Kidney (tissue), 22 donors: ENCODE data around the gene GNAS. TPM values are rescaled to one million over a fixed set of nuclear protein-coding genes. Genes with fewer than 3 reads are reported as not detected.

Source experiments
- DNase-seq, 5 donors: peaks; one replicate each; pipeline ENCODE4 v3.0.0-alpha.2; 2013 to 2020
- FAIRE-seq: peaks from 2 replicates; lab custom pipeline; 2012; peaks lifted over from hg19 to GRCh38; lab: Jason Lieb, UNC
- H3K27ac ChIP-seq, 2 donors: one replicate each; pipeline ENCODE4 v1.7.0; 2013; ENCODE audit warnings: low read depth in 2 of 2, low read length in 2 of 2, inconsistent platforms in 1 of 2
- H3K27me3 ChIP-seq: one replicate; pipeline ENCODE4 v1.7.1; 2013; ENCODE audit warnings: low read length, inconsistent platforms; ENCODE audit not compliant: control insufficient read depth, insufficient read depth
- H3K36me3 ChIP-seq, 3 donors: one replicate each; pipeline versions ENCODE4 v1.7.0 to v1.7.1; 2013; ENCODE audit warnings: low read length in 3 of 3, control low read depth in 1 of 3, inconsistent platforms in 1 of 3; ENCODE audit not compliant: insufficient read depth in 3 of 3, control insufficient read depth in 2 of 3
- H3K4me1 ChIP-seq, 3 donors: one replicate each; pipeline versions ENCODE4 v1.7.0 to v1.7.1; 2013; ENCODE audit warnings: low read length in 3 of 3, inconsistent platforms in 1 of 3, low read depth in 1 of 3; ENCODE audit not compliant: control insufficient read depth in 2 of 3, insufficient read depth in 2 of 3
- H3K4me3 ChIP-seq, 3 donors: one replicate each; pipeline versions ENCODE4 v1.7.0 to v1.8.1; 2013; ENCODE audit warnings: low read length in 3 of 3, control low read depth in 1 of 3, inconsistent platforms in 1 of 3
- H3K9ac ChIP-seq, 3 donors: one replicate each; pipeline versions ENCODE4 v1.7.0 to v1.7.1; 2013; ENCODE audit warnings: low read length in 3 of 3, control low read depth in 1 of 3, inconsistent platforms in 1 of 3
- H3K9me3 ChIP-seq, 3 donors: one replicate each; pipeline versions ENCODE4 v1.7.0 to v1.7.1; 2013; ENCODE audit warnings: low read length in 3 of 3, control low read depth in 1 of 3, inconsistent platforms in 1 of 3; ENCODE audit not compliant: control insufficient read depth in 2 of 3, insufficient read depth in 1 of 3
- intact Hi-C: fragments of 100-400 bp; cut with DNase I; formaldehyde crosslinking; loops from one replicate; pipeline ENCODE4 v1.11.1; 2022
- long read RNA-seq, 10 donors: library from polyadenylated mRNA in 1 of 10; unstranded in 1 of 10; transcript quantifications; one replicate each; pipeline ENCODE4 v2.0.0 and lab custom pipeline, GENCODE V29; 2021 to 2026
- polyA plus RNA-seq: library from polyadenylated mRNA; stranded (reverse); fragments of 350-450 nt; fragmentation: Illumina TruSeq; extraction: RNeasy Lipid Tissue Mini Kit (QIAGEN cat#74804); gene quantifications from one replicate; pipeline ENCODE4 v1.2.3, GENCODE V29; 2014; ENCODE audit warnings: low read depth, low replicate concordance; ENCODE audit not compliant: insufficient read depth
- total RNA-seq: library from RNA; stranded (reverse); fragmentation: NEBNext Ultra II Directional; extraction: Animal tissue kit (Norgen Biotek cat#: 25700); gene quantifications from one replicate; pipeline ENCODE4 v1.2.1, GENCODE V29; 2021
- TF ChIP-seq, protein P1 (sequence below): IDR thresholded peaks from 3 replicates; pipeline ENCODE4 v1.5.1; 2012; ENCODE audit warnings: mild to moderate bottlenecking, moderate library complexity, borderline replicate concordance; ENCODE audit not compliant: insufficient read depth; ENCODE audit errors: extremely low read depth
- donor health status: control.
- donor health status: control.
- donor health status: control.
- donor health status: control.
- donor health status: control.
- donor health status: DM: yes; HTN: yes; CAD: no.
- donor health status: Normal renal cell carcinoma (clear cell type).

Gene GNAS
- 792 TPM for total RNA-seq
- polyA plus RNA-seq, result 867 TPM
- long read RNA-seq, donor 1, full-length matches to known transcripts, result 413 of 1,189 reads
- long read RNA-seq, donor 1, partial matches to known transcripts, result 740 of 1,189 reads
- long read RNA-seq, donor 1, other reads (novel, unspliced or antisense), result 36 of 1,189 reads
- long read RNA-seq, donor 2, full-length matches to known transcripts, result 362 of 1,434 reads
- long read RNA-seq, donor 2, partial matches to known transcripts, result 1,072 of 1,434 reads
- long read RNA-seq, donor 2, other reads (novel, unspliced or antisense), result 0 of 1,434 reads
- long read RNA-seq, donor 3, full-length matches to known transcripts, result 435 of 1,503 reads
- long read RNA-seq, donor 3, partial matches to known transcripts, result 1,061 of 1,503 reads
- long read RNA-seq, donor 3, other reads (novel, unspliced or antisense), result 7 of 1,503 reads
- long read RNA-seq, donor 4, full-length matches to known transcripts, result 295 of 788 reads
- long read RNA-seq, donor 4, partial matches to known transcripts, result 480 of 788 reads
- long read RNA-seq, donor 4, other reads (novel, unspliced or antisense), result 13 of 788 reads
- long read RNA-seq, donor 5, full-length matches to known transcripts, result 14 of 103 reads
- long read RNA-seq, donor 5, partial matches to known transcripts, result 89 of 103 reads
- long read RNA-seq, donor 5, other reads (novel, unspliced or antisense), result 0 of 103 reads
- long read RNA-seq, donor 6, transcript GNAS-201 (12 exons, 1,866 nt), result minor isoform, 41 of 484 reads
- long read RNA-seq, donor 6, transcript GNAS-231 (2 exons, 493 nt), result minor isoform, 18 of 484 reads
- long read RNA-seq, donor 6, transcript GNAS-232 (10 exons, 1,839 nt), result minor isoform, 5 of 484 reads
- long read RNA-seq, donor 6, transcript GNAS-210 (13 exons, 1,972 nt), result major isoform, 42 of 484 reads
- long read RNA-seq, donor 6, partial matches to known transcripts, result 349 of 484 reads
- long read RNA-seq, donor 6, other reads (novel, unspliced or antisense), result 11 of 484 reads
- long read RNA-seq, donor 7, transcript GNAS-201 (12 exons, 1,866 nt), result minor isoform, 138 of 999 reads
- long read RNA-seq, donor 7, transcript GNAS-210 (13 exons, 1,972 nt), result major isoform, 339 of 999 reads
- long read RNA-seq, donor 7, transcript GNAS-211 (12 exons, 1,931 nt), result minor isoform, 315 of 999 reads
- long read RNA-seq, donor 7, transcript GNAS-207 (13 exons, 1,975 nt), result minor isoform, 61 of 999 reads
- long read RNA-seq, donor 7, partial matches to known transcripts, result 30 of 999 reads
- long read RNA-seq, donor 7, other reads (novel, unspliced or antisense), result 56 of 999 reads
- long read RNA-seq, donor 8, full-length matches to known transcripts, result 404 of 1,091 reads
- long read RNA-seq, donor 8, partial matches to known transcripts, result 678 of 1,091 reads
- long read RNA-seq, donor 8, other reads (novel, unspliced or antisense), result 9 of 1,091 reads
- long read RNA-seq, donor 9, full-length matches to known transcripts, result 218 of 531 reads
- long read RNA-seq, donor 9, partial matches to known transcripts, result 308 of 531 reads
- long read RNA-seq, donor 9, other reads (novel, unspliced or antisense), result 5 of 531 reads
- long read RNA-seq, donor 10, full-length matches to known transcripts, result 307 of 952 reads
- long read RNA-seq, donor 10, partial matches to known transcripts, result 633 of 952 reads
- long read RNA-seq, donor 10, other reads (novel, unspliced or antisense), result 12 of 952 reads

DNA sequence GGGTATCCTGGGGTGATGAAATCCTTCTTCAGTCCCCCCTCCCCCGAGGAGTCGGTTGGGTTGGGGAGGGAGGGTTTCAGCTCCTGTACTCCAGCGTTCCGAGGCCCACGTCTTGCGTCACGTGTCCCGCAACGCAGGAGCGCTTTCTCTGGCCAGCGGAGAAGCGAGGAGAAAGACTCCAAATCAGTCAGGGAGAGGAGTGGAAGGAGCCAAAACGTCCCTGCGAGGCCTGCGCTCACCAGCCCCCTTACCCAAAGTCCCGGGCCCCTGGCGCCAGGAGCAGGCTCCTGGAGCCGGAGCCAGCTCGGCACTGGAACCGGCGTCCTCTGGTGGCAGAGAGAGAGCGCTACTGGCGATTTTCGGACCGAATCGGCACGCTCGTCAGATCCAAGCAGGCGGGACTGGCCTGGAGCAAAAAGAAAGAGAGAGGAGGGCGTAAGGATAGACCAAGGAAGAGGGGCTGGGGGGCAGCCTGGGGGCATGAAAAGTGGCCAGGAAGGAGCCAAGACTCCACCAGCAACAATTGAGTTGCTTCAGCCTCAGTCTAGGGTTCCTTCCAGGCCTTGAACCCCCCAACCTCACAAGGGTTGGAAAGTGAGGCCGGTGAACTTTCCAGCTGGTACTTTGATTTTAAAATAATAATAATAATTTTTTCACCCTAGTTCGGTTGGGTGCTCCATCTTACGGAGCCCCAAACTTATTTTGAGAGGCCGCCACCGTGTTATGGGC, at the start of gene GNAS:
Gene GNAS (plus strand): TSS at position 174 of the 729 bp plus-strand sequence.
- Histone ChIP-seq H3K27me3 (no peaks in the 10 kb centered on the region), H3K36me3 (no peaks in the 10 kb centered on the region), H3K9ac (no peak within 1 kb of the TSS), H3K4me3 (peak within 1 kb of the TSS in 1 of 3 donors; percentile 47), H3K4me1 (no peaks in the 10 kb centered on the region), H3K27ac (no peak within 1 kb of the TSS), H3K9me3 (no peaks in the 10 kb centered on the region)
- TF ChIP-seq, protein P1, sequence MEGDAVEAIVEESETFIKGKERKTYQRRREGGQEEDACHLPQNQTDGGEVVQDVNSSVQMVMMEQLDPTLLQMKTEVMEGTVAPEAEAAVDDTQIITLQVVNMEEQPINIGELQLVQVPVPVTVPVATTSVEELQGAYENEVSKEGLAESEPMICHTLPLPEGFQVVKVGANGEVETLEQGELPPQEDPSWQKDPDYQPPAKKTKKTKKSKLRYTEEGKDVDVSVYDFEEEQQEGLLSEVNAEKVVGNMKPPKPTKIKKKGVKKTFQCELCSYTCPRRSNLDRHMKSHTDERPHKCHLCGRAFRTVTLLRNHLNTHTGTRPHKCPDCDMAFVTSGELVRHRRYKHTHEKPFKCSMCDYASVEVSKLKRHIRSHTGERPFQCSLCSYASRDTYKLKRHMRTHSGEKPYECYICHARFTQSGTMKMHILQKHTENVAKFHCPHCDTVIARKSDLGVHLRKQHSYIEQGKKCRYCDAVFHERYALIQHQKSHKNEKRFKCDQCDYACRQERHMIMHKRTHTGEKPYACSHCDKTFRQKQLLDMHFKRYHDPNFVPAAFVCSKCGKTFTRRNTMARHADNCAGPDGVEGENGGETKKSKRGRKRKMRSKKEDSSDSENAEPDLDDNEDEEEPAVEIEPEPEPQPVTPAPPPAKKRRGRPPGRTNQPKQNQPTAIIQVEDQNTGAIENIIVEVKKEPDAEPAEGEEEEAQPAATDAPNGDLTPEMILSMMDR, result peak; percentile 47
- intact Hi-C loops, result no loop called here
- FAIRE-seq, result no peak
- peak; percentile 74 to 85 (median 78) for DNase-seq

DNA sequence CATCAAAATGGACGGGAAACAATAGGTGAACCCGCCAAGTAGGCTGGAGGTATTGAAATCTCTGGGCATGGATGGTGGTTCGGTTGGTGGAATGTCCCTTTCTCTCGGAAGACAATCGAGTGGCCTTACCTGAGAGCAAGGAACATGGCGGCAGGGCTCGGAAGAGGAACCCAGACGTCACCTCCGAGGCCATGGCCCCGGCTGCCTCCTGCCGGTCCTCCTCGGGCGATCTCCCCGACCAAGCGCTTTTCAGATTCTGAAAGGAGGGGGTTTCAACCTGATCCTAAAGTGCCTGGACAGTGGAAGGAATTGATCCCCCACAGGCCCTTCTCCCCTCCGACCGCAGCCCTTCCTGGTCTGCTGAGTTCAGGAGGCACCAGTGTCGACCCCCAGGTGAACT, 49.0 kb upstream of the GNAS start:
- no peak overlapping the region for H3K9ac ChIP-seq
- no peak overlapping the region for H3K27ac ChIP-seq
- no peaks in the 10 kb centered on the region for H3K27me3 ChIP-seq
- no peaks in the 10 kb centered on the region for H3K4me1 ChIP-seq
- DNase-seq (no peak), FAIRE-seq (no peak)
- H3K4me3 ChIP-seq, result no peak overlapping the region
- no peaks in the 10 kb centered on the region for H3K36me3 ChIP-seq
- intact Hi-C loops, result no loop called here
- TF ChIP-seq, protein P1, result no peak
- H3K9me3 ChIP-seq, result no peaks in the 10 kb centered on the region

DNA sequence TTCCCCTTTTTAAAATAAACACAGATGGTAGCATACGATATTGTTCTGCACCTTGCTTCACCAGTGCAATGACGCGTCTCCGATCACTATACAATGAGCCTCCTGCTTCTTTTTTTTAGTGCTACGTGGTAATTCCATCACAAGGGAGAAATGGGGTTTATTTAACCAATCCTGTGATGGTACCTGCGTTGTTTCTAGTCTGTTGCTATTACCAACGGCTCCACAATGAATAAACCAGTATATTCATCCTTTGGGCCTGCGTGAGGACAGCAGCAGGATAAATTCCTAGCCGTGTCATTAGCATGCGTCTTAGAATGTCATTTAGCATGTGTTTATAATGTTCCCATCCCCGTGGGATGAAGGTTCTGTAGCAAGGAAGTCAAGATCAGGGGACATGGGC, 44.7 kb upstream of the GNAS start:
- Histone ChIP-seq H3K9me3 (no peaks in the 10 kb centered on the region), H3K9ac (no peak overlapping the region), H3K27me3 (no peaks in the 10 kb centered on the region), H3K4me1 (no peaks in the 10 kb centered on the region), H3K36me3 (no peaks in the 10 kb centered on the region), H3K27ac (no peak overlapping the region), H3K4me3 (no peak overlapping the region)
- TF ChIP-seq, protein P1, result no peak
- intact Hi-C loops, result no loop called here
- FAIRE-seq (no peak), DNase-seq (no peak)
